ENCODE measurements around the gene FXN. TPM values are rescaled to one million over a fixed set of nuclear protein-coding genes. Genes with fewer than 3 reads are reported as not detected.
"Not testable (repeated sequence)": the region's sequence is repeated elsewhere in the genome, so short reads cannot be mapped to it uniquely, and the experiment has no call there.

Gene FXN
- total and polyA plus RNA-seq, 2 donors: 3.9 to 20.2 TPM

GRCh38 chr9:69034071-69034470 is 1.5 kb upstream of the FXN start:
- H3K36me3 ChIP-seq (ENCODE audit: insufficient read depth): no peaks in the 10 kb centered on the region
- H3K27ac ChIP-seq (ENCODE audit: low read depth): no peak overlapping the region
- H3K4me1 ChIP-seq (ENCODE audit: insufficient read depth): peaks cover 5% of the 10 kb centered on the region
- WGBS: 35% methylated on average over 2 of the region's 2 CpGs
- DNase-seq (ENCODE audit: extremely low spot score): no peak
- no peak overlapping the region for H3K4me3 ChIP-seq (ENCODE audit: low read depth, low read length)

- 6% methylated on average over 14 of the region's 14 CpGs for WGBS
- no peaks in the 10 kb centered on the region for H3K36me3 ChIP-seq (ENCODE audit: insufficient read depth)
These were observed 757 bp downstream of the FXN start for GRCh38 chr9:69036309-69036708.

GRCh38 chr9:69036799-69037198 is 1.2 kb downstream of the FXN start:
- 54% methylated on average over 10 of the region's 10 CpGs for WGBS
- peak overlapping the region; percentile 76 for H3K4me3 ChIP-seq (ENCODE audit: low read depth, low read length)

More at GRCh38 chr9:69036309-69036708, 757 bp downstream of the FXN start:
- DNase-seq (ENCODE audit: extremely low spot score): no peak
- peak overlapping the region; percentile 76 for H3K4me3 ChIP-seq (ENCODE audit: low read depth, low read length)
- peaks cover 5% of the 10 kb centered on the region for H3K4me1 ChIP-seq (ENCODE audit: insufficient read depth)
- no peak overlapping the region for H3K27ac ChIP-seq (ENCODE audit: low read depth)

GRCh38 chr9:69040646-69041045 is 5.1 kb downstream of the FXN start:
- Histone ChIP-seq H3K36me3 (ENCODE audit: insufficient read depth) (no peaks in the 10 kb centered on the region), H3K27ac (ENCODE audit: low read depth) (no peak overlapping the region), H3K4me1 (ENCODE audit: insufficient read depth) (peaks cover 5% of the 10 kb centered on the region), H3K4me3 (ENCODE audit: low read depth, low read length) (no peak overlapping the region)
- 98% methylated on average over 2 of the region's 2 CpGs for whole genome bisulfite sequencing
- no peak for DNase-seq (ENCODE audit: extremely low spot score)

More at GRCh38 chr9:69036799-69037198, 1.2 kb downstream of the FXN start:
- no peaks in the 10 kb centered on the region for H3K36me3 ChIP-seq (ENCODE audit: insufficient read depth)
- peaks cover 5% of the 10 kb centered on the region for H3K4me1 ChIP-seq (ENCODE audit: insufficient read depth)
- DNase-seq (ENCODE audit: extremely low spot score): no peak
- H3K27ac ChIP-seq (ENCODE audit: low read depth): no peak overlapping the region

GRCh38 chr9:69044240-69045219 is 9.0 kb downstream of the FXN start:
- DNase-seq (ENCODE audit: extremely low spot score): no peak
- H3K4me1 ChIP-seq (ENCODE audit: insufficient read depth): peaks cover 1% of the 10 kb centered on the region
- no peak overlapping the region for H3K27ac ChIP-seq (ENCODE audit: low read depth)
- H3K36me3 ChIP-seq (ENCODE audit: insufficient read depth): no peaks in the 10 kb centered on the region
- no peak overlapping the region for H3K4me3 ChIP-seq (ENCODE audit: low read depth, low read length)
- WGBS: 43% methylated on average over 9 of the region's 9 CpGs

GRCh38 chr9:69045821-69046220 is 10.3 kb downstream of the FXN start:
- no peak for DNase-seq (ENCODE audit: extremely low spot score)
- WGBS: 83% methylated on average over 4 of the region's 4 CpGs
- H3K36me3 ChIP-seq (ENCODE audit: insufficient read depth): no peaks in the 10 kb centered on the region
- peaks cover 1% of the 10 kb centered on the region for H3K4me1 ChIP-seq (ENCODE audit: insufficient read depth)
- H3K4me3 ChIP-seq (ENCODE audit: low read depth, low read length): no peak overlapping the region
- H3K27ac ChIP-seq (ENCODE audit: low read depth): no peak overlapping the region

- no peak overlapping the region for H3K4me3 ChIP-seq (ENCODE audit: low read depth, low read length)
- DNase-seq (ENCODE audit: extremely low spot score): no peak
- WGBS: 73% methylated on average over 4 of the region's 4 CpGs
- peaks cover 1% of the 10 kb centered on the region for H3K4me1 ChIP-seq (ENCODE audit: insufficient read depth)
- no peaks in the 10 kb centered on the region for H3K36me3 ChIP-seq (ENCODE audit: insufficient read depth)
- H3K27ac ChIP-seq (ENCODE audit: low read depth): no peak overlapping the region
These were observed 11.2 kb downstream of the FXN start for GRCh38 chr9:69046723-69047122.

- H3K27ac ChIP-seq (ENCODE audit: low read depth): no peak overlapping the region
- WGBS: 72% methylated on average over 4 of the region's 4 CpGs
- peaks cover 1% of the 10 kb centered on the region for H3K4me1 ChIP-seq (ENCODE audit: insufficient read depth)
- H3K36me3 ChIP-seq (ENCODE audit: insufficient read depth): no peaks in the 10 kb centered on the region
- no peak overlapping the region for H3K4me3 ChIP-seq (ENCODE audit: low read depth, low read length)
- DNase-seq (ENCODE audit: extremely low spot score): no peak
These were observed 11.8 kb downstream of the FXN start for GRCh38 chr9:69047371-69047770.

- H3K27ac ChIP-seq (ENCODE audit: low read depth): no peak overlapping the region
- no peak overlapping the region for H3K4me3 ChIP-seq (ENCODE audit: low read depth, low read length)
- 87% methylated on average over 6 of the region's 6 CpGs for WGBS
- H3K4me1 ChIP-seq (ENCODE audit: insufficient read depth): peaks cover 1% of the 10 kb centered on the region
- H3K36me3 ChIP-seq (ENCODE audit: insufficient read depth): no peaks in the 10 kb centered on the region
- no peak for DNase-seq (ENCODE audit: extremely low spot score)
These were observed 13.5 kb downstream of the FXN start for GRCh38 chr9:69049094-69049493.

- whole genome bisulfite sequencing: 88% methylated on average over 12 of the region's 12 CpGs
- not testable (repeated sequence) for H3K4me3 ChIP-seq (ENCODE audit: low read depth, low read length); DNase-seq (ENCODE audit: extremely low spot score); H3K27ac ChIP-seq (ENCODE audit: low read depth); H3K36me3 ChIP-seq (ENCODE audit: insufficient read depth); H3K4me1 ChIP-seq (ENCODE audit: insufficient read depth)
These were observed 15.4 kb downstream of the FXN start for GRCh38 chr9:69050936-69051335.

- 30% methylated on average over 1 of the region's 1 CpG for WGBS
- Histone ChIP-seq H3K4me1 (ENCODE audit: insufficient read depth) (no peaks in the 10 kb centered on the region), H3K27ac (ENCODE audit: low read depth) (no peak overlapping the region), H3K36me3 (ENCODE audit: insufficient read depth) (no peaks in the 10 kb centered on the region), H3K4me3 (ENCODE audit: low read depth, low read length) (no peak overlapping the region)
- no peak for DNase-seq (ENCODE audit: extremely low spot score)
These were observed 19.4 kb downstream of the FXN start for GRCh38 chr9:69054989-69055388.

GRCh38 chr9:69056191-69056815 is 20.8 kb downstream of the FXN start:
- 95% methylated on average over 4 of the region's 4 CpGs for WGBS
- no peak for DNase-seq (ENCODE audit: extremely low spot score)
- no peak overlapping the region for H3K27ac ChIP-seq (ENCODE audit: low read depth)
- no peaks in the 10 kb centered on the region for H3K36me3 ChIP-seq (ENCODE audit: insufficient read depth)
- H3K4me1 ChIP-seq (ENCODE audit: insufficient read depth): no peaks in the 10 kb centered on the region
- no peak overlapping the region for H3K4me3 ChIP-seq (ENCODE audit: low read depth, low read length)

- DNase-seq (ENCODE audit: extremely low spot score): no peak
- H3K4me1 ChIP-seq (ENCODE audit: insufficient read depth): no peaks in the 10 kb centered on the region
- no peak overlapping the region for H3K4me3 ChIP-seq (ENCODE audit: low read depth, low read length)
- H3K27ac ChIP-seq (ENCODE audit: low read depth): no peak overlapping the region
- no peaks in the 10 kb centered on the region for H3K36me3 ChIP-seq (ENCODE audit: insufficient read depth)
- 92% methylated on average over 2 of the region's 2 CpGs for WGBS
These were observed 22.5 kb downstream of the FXN start for GRCh38 chr9:69058101-69058500.

GRCh38 chr9:69060766-69061165 is 25.2 kb downstream of the FXN start:
- WGBS: 36% methylated on average over 1 of the region's 1 CpG
- Histone ChIP-seq H3K27ac (ENCODE audit: low read depth) (no peak overlapping the region), H3K36me3 (ENCODE audit: insufficient read depth) (no peaks in the 10 kb centered on the region), H3K4me3 (ENCODE audit: low read depth, low read length) (no peak overlapping the region), H3K4me1 (ENCODE audit: insufficient read depth) (no peaks in the 10 kb centered on the region)
- DNase-seq (ENCODE audit: extremely low spot score): no peak
